Measurements from ENCODE around the gene SLC19A1. TPM values are rescaled to one million over a fixed set of nuclear protein-coding genes. Genes with fewer than 3 reads are reported as not detected.

The SLC19A1 gene
- polyA plus RNA-seq, 1 of the 3 experiments (the other 2 are of a cell fraction): 15.0 TPM

DNA sequence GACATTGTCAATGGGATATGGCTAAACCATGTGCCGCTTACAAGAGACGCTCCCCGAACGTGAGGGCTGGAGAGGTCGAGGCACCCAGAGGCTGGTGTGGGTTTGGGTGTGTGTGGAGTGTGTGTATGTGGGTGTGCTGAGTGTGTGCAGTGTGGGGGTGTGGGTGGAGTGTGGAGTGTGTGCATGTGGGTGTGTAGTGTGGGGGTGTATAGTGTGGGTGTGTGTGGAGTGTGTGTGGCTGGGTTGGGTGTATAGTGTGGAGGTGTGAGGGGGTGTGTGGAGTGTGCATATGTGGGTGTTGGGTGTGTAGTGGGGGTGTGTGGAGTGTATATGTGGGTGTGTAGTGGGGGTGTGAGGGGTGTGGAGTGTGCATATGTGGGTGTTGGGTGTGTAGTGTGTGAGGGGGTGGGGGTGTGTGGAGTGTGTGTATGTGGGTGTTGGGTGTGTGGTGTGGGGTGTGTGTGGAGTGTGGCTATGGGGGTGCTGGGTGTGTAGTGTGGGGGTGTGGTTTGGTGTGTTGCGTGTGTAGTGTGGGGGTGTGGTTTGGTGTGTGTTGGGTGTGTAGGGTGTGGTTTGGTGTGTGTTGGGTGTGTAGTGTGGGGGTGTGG lies 42.2 kb downstream of the SLC19A1 start:
- 83% methylated on average over 6 of the region's 6 CpGs for WGBS (ENCODE audit: low lambda C conversion rate)
- CTCF ChIA-PET: no interaction called here
- POLR2A ChIA-PET: no interaction called here
- no peaks in the 10 kb centered on the region for H3K27me3 ChIP-seq (ENCODE audit: insufficient read depth)
- H3K27ac ChIP-seq (ENCODE audit: low read depth in 2 of 2, low read length in 1 of 2): no peak overlapping the region
- TF ChIP-seq, protein P1, sequence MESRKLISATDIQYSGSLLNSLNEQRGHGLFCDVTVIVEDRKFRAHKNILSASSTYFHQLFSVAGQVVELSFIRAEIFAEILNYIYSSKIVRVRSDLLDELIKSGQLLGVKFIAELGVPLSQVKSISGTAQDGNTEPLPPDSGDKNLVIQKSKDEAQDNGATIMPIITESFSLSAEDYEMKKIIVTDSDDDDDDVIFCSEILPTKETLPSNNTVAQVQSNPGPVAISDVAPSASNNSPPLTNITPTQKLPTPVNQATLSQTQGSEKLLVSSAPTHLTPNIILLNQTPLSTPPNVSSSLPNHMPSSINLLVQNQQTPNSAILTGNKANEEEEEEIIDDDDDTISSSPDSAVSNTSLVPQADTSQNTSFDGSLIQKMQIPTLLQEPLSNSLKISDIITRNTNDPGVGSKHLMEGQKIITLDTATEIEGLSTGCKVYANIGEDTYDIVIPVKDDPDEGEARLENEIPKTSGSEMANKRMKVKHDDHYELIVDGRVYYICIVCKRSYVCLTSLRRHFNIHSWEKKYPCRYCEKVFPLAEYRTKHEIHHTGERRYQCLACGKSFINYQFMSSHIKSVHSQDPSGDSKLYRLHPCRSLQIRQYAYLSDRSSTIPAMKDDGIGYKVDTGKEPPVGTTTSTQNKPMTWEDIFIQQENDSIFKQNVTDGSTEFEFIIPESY (IDR thresholded peaks at IDR 0.05; ENCODE audit: borderline replicate concordance, low read depth): no peak
- no peak for TF ChIP-seq SMC3 (IDR thresholded peaks at IDR 0.05; ENCODE audit: low read depth, low read length)
- TF ChIP-seq GABPA (IDR thresholded peaks at IDR 0.05; ENCODE audit: low read depth): no peak
- no peak for TF ChIP-seq NRF1 (IDR thresholded peaks at IDR 0.05; ENCODE audit: low read depth, low read length)
- TF ChIP-seq RAD21 (IDR thresholded peaks at IDR 0.05; ENCODE audit: low read length): no peak
- TF ChIP-seq YY1 (IDR thresholded peaks at IDR 0.05; ENCODE audit: low read depth): no peak
- TF ChIP-seq TEAD4 (IDR thresholded peaks at IDR 0.05; ENCODE audit: borderline replicate concordance, insufficient read depth): no peak
- TF ChIP-seq RXRA (IDR thresholded peaks at IDR 0.05; ENCODE audit: borderline replicate concordance, low read depth): no peak
- TF ChIP-seq ELF1 (IDR thresholded peaks at IDR 0.05): no peak
- TF ChIP-seq, protein P2, sequence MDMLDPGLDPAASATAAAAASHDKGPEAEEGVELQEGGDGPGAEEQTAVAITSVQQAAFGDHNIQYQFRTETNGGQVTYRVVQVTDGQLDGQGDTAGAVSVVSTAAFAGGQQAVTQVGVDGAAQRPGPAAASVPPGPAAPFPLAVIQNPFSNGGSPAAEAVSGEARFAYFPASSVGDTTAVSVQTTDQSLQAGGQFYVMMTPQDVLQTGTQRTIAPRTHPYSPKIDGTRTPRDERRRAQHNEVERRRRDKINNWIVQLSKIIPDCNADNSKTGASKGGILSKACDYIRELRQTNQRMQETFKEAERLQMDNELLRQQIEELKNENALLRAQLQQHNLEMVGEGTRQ (IDR thresholded peaks at IDR 0.05; ENCODE audit: borderline replicate concordance, low read depth, low read length): no peak
- TF ChIP-seq, protein P3, sequence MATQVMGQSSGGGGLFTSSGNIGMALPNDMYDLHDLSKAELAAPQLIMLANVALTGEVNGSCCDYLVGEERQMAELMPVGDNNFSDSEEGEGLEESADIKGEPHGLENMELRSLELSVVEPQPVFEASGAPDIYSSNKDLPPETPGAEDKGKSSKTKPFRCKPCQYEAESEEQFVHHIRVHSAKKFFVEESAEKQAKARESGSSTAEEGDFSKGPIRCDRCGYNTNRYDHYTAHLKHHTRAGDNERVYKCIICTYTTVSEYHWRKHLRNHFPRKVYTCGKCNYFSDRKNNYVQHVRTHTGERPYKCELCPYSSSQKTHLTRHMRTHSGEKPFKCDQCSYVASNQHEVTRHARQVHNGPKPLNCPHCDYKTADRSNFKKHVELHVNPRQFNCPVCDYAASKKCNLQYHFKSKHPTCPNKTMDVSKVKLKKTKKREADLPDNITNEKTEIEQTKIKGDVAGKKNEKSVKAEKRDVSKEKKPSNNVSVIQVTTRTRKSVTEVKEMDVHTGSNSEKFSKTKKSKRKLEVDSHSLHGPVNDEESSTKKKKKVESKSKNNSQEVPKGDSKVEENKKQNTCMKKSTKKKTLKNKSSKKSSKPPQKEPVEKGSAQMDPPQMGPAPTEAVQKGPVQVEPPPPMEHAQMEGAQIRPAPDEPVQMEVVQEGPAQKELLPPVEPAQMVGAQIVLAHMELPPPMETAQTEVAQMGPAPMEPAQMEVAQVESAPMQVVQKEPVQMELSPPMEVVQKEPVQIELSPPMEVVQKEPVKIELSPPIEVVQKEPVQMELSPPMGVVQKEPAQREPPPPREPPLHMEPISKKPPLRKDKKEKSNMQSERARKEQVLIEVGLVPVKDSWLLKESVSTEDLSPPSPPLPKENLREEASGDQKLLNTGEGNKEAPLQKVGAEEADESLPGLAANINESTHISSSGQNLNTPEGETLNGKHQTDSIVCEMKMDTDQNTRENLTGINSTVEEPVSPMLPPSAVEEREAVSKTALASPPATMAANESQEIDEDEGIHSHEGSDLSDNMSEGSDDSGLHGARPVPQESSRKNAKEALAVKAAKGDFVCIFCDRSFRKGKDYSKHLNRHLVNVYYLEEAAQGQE (IDR thresholded peaks at IDR 0.05; ENCODE audit: low read depth, low read length): no peak
- no peak overlapping the region for H2AFZ ChIP-seq (ENCODE audit: low read depth)
- no peaks in the 10 kb centered on the region for H3K9me2 ChIP-seq
- H4K20me1 ChIP-seq (ENCODE audit: insufficient read depth): no peaks in the 10 kb centered on the region
- no peak overlapping the region for H3K9ac ChIP-seq
- DNase-seq: no peak
- no peak overlapping the region for H3K4me2 ChIP-seq
- no peaks in the 10 kb centered on the region for H3K4me1 ChIP-seq (ENCODE audit: control insufficient read depth in 1 of 2, insufficient read depth in 2 of 2, low read depth in 1 of 2, low read length in 1 of 2)
- H3F3A ChIP-seq (replicated peaks; ENCODE audit: insufficient read depth): peaks cover 5% of the 10 kb centered on the region
- H3K9me3 ChIP-seq: no peaks in the 10 kb centered on the region
- H3K4me3 ChIP-seq (ENCODE audit: low read depth in 2 of 2, low read length in 1 of 2): no peak overlapping the region
- peaks cover 5 to 31% of the 10 kb centered on the region in 2 experiments for H3K36me3 ChIP-seq (replicated peaks in 1 of 2; ENCODE audit: control insufficient read depth in 1 of 2, insufficient read depth in 2 of 2, low read length in 1 of 2)
- H3K79me2 ChIP-seq (ENCODE audit: insufficient read depth): no peaks in the 10 kb centered on the region

Data from SK-N-SH (cell line).